NOMO-1 treated with dmso at 0.1 percent for 144 hours (cell line): ENCODE data around the gene LGR6.
A peak's percentile ranks its signal among the peaks of the same experiment; 100 is the strongest.
"Not testable (repeated sequence)": the region's sequence is repeated elsewhere in the genome, so short reads cannot be mapped to it uniquely, and the experiment has no call there.

Experiments
- DNase-seq: peaks from one replicate; lab custom pipeline; 2025; ENCODE audit not compliant: unreplicated experiment; lab: John Stamatoyannopoulos, UW

The LGR6 gene

DNA sequence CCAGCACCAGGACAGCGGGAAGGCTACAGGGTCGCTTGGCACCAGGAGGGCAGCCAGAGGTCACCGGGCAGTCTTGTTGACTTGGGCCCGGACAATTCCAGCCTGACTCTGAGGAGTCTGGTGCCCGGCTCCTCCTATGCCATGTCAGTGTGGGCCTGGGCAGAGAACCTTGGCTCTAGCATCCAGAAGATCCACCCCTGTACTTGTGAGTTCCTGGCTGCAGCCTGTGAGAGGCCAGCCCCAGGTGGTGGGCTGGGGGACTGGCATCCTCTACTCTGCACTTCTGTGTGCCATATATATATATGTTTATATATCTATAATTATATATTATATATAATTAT is 21.6 kb upstream of the LGR6 start:
- peak; percentile 19 for DNase-seq

DNA sequence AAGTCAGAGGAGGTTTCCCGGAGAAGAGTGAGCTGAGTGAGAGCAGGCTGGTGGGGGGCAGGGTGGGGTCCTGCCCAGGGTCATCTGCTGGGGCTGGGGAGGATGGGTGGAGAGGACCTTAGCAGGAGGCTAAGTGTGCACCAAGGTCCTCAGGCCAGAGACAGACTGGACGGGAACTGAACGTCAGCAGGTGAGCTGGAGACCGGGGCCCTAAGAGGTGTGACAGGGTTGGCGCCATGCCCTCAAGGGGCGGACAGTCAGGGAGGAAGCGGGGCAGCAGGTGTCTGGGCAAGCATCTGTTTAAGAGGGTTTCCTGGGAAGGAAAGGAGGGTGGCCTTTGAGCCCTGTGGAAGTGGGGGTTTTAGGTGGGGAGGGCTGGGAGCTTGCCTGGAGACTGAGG is 19.6 kb upstream of the LGR6 start:
- no peak for DNase-seq

- no peak for DNase-seq
These were observed 16.4 kb upstream of the LGR6 start for GRCh38 chr1:202176949-202177927.

- DNase-seq: no peak
These were observed 13.5 kb upstream of the LGR6 start for GRCh38 chr1:202179828-202180750.

- not testable (repeated sequence) for DNase-seq
These were observed 12.9 kb upstream of the LGR6 start for GRCh38 chr1:202180751-202181139.

GRCh38 chr1:202181586-202181985 is 12.0 kb upstream of the LGR6 start:
- DNase-seq: no peak

DNA sequence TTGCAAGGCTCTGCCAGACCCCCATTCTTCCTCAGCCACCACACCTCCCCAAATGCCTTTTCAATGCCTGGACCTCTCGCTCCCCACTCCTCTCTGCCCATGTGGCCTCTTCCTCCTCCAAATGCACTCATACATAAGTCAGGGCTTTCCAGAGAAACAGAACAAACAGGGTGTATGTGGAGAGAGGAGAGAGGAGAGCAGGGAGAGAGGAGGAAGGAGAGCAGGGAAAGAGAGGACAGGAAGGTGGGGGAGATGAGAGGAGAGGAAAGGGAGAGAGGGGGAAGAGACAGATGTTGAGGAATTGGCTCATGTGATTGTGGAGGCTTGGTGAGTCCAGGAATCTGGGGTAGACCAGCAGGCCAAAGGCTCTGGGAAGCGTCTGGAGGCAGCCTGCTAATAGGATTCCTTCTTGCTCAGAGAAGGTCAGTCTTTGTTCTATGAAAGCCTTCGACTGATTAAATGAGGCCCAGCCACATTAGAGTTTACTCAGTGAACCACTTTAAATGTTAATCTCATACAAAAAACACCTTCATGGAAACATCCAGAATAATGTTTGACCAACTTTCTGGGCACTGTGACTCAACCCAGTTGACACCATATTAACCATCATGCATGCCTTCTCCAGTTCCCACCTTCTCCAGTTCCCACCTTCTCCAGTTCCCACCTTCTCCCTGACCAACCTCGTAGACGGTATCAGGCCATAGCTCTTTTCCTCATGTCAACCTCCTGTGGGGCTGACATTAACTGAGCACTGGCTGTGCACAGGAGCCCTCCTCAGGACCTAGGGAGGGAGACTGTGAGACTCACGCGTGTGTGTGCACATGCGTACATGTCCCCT is 11.3 kb upstream of the LGR6 start:
- DNase-seq: no peak

DNA sequence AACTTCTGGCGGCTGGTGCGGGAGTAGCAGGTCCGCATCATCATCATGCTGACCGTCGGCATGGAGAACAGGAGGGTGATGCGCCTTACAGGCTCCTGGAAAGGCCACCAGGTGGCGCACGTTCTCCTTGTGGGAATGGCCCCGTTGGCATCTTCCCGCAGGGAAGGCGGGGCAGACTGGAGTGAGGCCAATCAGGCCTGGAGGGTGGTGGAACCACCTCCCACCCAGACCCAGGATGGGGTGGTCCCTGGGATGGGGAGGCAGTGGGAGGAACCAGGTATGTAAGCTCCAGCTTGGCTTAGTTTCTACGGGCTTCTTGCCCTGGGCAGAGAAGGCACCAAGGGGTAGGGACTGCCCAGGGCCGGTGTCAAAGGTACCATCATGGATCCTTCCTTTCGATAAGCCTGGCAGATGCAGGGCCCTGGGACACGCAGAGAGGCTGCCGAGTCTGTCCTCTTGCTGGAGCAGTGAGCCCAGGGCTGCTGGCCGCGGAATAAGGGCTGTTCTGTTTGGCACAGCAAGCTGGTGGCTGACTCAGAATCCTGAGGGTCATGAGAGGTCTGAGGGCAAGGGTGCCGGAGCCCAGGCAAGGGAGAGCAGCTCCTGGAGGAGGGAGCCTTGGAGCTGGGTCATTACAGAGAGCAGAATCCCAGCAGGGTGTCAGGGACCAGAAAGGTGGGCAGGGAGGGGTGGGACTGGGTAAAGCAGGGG is 8.7 kb upstream of the LGR6 start:
- DNase-seq: peak; percentile 39

GRCh38 chr1:202186327-202186726 is 7.3 kb upstream of the LGR6 start:
- DNase-seq: no peak

- DNase-seq: no peak
These were observed 6.4 kb upstream of the LGR6 start for GRCh38 chr1:202187041-202187671.

DNA sequence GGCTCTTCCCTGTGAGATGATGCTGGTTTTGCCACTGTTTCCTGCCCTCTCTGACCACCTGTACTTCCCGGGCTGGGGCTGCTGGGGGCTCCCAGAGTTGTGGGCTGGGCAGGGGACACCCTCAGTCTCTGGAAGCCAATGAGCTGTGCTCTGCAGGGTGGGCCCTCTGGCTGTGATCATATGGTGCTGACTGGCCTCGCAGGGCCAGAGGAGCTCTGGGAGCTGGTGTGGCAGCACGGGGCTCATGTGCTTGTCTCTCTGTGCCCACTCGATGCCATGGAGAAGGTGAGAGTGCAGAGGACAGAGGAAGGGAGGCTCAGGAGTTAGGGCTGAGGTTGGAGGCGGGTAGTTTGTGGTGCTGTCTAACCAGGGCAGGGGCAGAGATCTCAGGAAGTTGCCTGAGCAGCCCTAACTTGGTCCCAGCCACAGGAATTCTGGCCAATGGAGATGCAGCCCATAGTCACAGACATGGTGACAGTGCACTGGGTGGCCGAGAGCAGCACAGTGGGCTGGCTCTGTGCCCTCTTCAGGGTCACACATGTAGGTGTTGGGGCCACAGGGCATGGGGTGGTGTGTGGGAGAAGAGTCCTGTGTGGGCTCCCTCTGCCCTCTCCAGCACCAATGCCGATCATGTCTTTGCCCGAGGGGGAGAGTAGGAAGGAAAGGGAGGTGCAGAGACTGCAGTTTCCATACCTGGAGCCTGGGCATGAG is 5.7 kb upstream of the LGR6 start:
- no peak for DNase-seq

GRCh38 chr1:202189001-202189790 is 4.4 kb upstream of the LGR6 start:
- DNase-seq: peak; percentile 4

GRCh38 chr1:202189918-202190715 is 3.5 kb upstream of the LGR6 start:
- DNase-seq: no peak

DNA sequence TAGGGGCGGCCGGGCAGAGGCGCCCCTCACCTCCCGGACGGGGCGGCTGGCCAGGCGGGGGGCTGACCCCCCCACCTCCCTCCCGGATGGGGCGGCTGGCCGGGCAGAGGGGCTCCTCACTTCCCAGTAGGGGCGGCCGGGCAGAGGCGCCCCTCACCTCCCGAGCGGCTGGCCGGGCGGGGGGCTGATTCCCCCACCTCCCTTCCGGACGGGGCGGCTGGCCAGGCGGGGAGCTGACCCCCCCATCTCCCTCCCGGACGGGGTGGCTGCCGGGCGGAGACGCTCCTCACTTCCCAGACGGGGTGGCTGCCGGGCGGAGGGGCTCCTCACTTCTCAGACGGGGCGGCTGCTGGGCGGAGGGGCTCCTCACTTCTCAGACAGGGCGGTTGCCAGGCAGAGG is 2.2 kb upstream of the LGR6 start:
- not testable (repeated sequence) for DNase-seq

GRCh38 chr1:202192770-202193613 is 607 bp upstream of the LGR6 start:
- DNase-seq: no peak

GRCh38 chr1:202194328-202194648 is 689 bp downstream of the LGR6 start:
- no peak for DNase-seq
